Retinal pigment epithelial cell (primary cell): ENCODE data around the gene TMEM247.
"Not testable (repeated sequence)": the region's sequence is repeated elsewhere in the genome, so short reads cannot be mapped to it uniquely, and the experiment has no call there.

Source experiments
- DNase-seq: peaks from one replicate; pipeline ENCODE4 v3.0.0-alpha.2; 2010; ENCODE audit warnings: low read depth
- H3K4me3 ChIP-seq: 2 replicates; pipeline ENCODE4 v1.5.1; 2011; ENCODE audit warnings: mild to moderate bottlenecking, low read length, control low read depth, moderate library complexity
- CTCF ChIP-seq: conservative IDR thresholded peaks from 2 replicates; pipeline ENCODE4 v1.5.1; 2011; ENCODE audit warnings: low read depth, low read length, control low read depth, inconsistent platforms

The TMEM247 gene

GRCh38 chr2:46521215-46521683 is 41.9 kb downstream of the TMEM247 start:
- no peak overlapping the region for H3K4me3 ChIP-seq
- no peak for DNase-seq
- TF ChIP-seq CTCF = no peak

GRCh38 chr2:46522385-46522784 is 43.0 kb downstream of the TMEM247 start:
- not testable (repeated sequence) for H3K4me3 ChIP-seq, DNase-seq

- H3K4me3 ChIP-seq = no peak overlapping the region
- TF ChIP-seq CTCF = no peak
- DNase-seq = no peak
Observed at GRCh38 chr2:46525522-46526155, 46.3 kb downstream of the TMEM247 start.

GRCh38 chr2:46528880-46529279 is 49.5 kb downstream of the TMEM247 start:
- no peak for TF ChIP-seq CTCF
- no peak overlapping the region for H3K4me3 ChIP-seq
- DNase-seq = no peak

GRCh38 chr2:46530639-46531038 is 51.3 kb downstream of the TMEM247 start:
- DNase-seq = no peak
- no peak overlapping the region for H3K4me3 ChIP-seq
- TF ChIP-seq CTCF = no peak

GRCh38 chr2:46531863-46532262 is 52.5 kb downstream of the TMEM247 start:
- no peak for DNase-seq
- no peak overlapping the region for H3K4me3 ChIP-seq
- TF ChIP-seq CTCF = no peak
